H1 (cell line): Measurements from ENCODE around the gene LMBR1. TPM values are rescaled to one million over a fixed set of nuclear protein-coding genes. Genes with fewer than 3 reads are reported as not detected.
"Not testable (repeated sequence)": the region's sequence is repeated elsewhere in the genome, so short reads cannot be mapped to it uniquely, and the experiment has no call there.

Experiments
- CTCF ChIA-PET: fragments of 300-600 bp; sonication (Branson Sonifier 250); formaldehyde crosslinking; loops from one replicate; lab custom pipeline; 2021; ENCODE audit not compliant: partially characterized antibody; lab: Charles Lee
- POLR2A ChIA-PET: fragments of 300-600 bp; sonication (Branson Sonifier 250); formaldehyde crosslinking; loops from one replicate; lab custom pipeline; 2021; ENCODE audit warnings: inconsistent platforms; ENCODE audit not compliant: partially characterized antibody; lab: Charles Lee
- DNase-seq, 2 experiments: peaks; one replicate each; pipeline versions ENCODE4 v3.0.0 to v3.0.0-alpha.2; 2010 to 2022; ENCODE audit warnings: low spot score in 2 of 2, low read depth in 1 of 2, mixed read lengths in 1 of 2
- FAIRE-seq: peaks from 2 replicates; lab custom pipeline; 2011; peaks lifted over from hg19 to GRCh38; lab: Jason Lieb, UNC
- H2AFZ ChIP-seq: 2 replicates; pipeline ENCODE4 v1.8.1; 2012; ENCODE audit warnings: low read length, inconsistent platforms
- H2AK5ac ChIP-seq: 2 replicates; pipeline ENCODE4 v1.6.1; 2013; ENCODE audit warnings: low read depth, low read length
- H2BK120ac ChIP-seq: replicated peaks from 2 replicates; pipeline ENCODE3; 2013; ENCODE audit warnings: low read depth, low read length, inconsistent platforms
- H2BK12ac ChIP-seq: 2 replicates; pipeline ENCODE4 v1.6.1; 2013; ENCODE audit warnings: low read depth, low read length
- H2BK15ac ChIP-seq: 2 replicates; pipeline ENCODE4 v1.6.1; 2013; ENCODE audit warnings: low read length
- H2BK20ac ChIP-seq: 2 replicates; pipeline ENCODE4 v1.6.1; 2013; ENCODE audit warnings: low read length
- H2BK5ac ChIP-seq: 2 replicates; pipeline ENCODE4 v1.6.1; 2013; ENCODE audit warnings: low read depth, low read length
- H3K14ac ChIP-seq: 2 replicates; pipeline ENCODE4 v1.6.1; 2013; ENCODE audit warnings: inconsistent platforms; ENCODE audit not compliant: insufficient read length
- H3K18ac ChIP-seq: 2 replicates; pipeline ENCODE4 v1.6.1; 2013; ENCODE audit warnings: low read length; ENCODE audit errors: extremely low read depth
- H3K23ac ChIP-seq: 2 replicates; pipeline ENCODE4 v1.6.1; 2013; ENCODE audit warnings: inconsistent platforms; ENCODE audit not compliant: insufficient read length
- H3K23me2 ChIP-seq: 2 replicates; pipeline ENCODE4 v1.6.1; 2013; ENCODE audit warnings: low read depth, low read length
- H3K27ac ChIP-seq: 2 replicates; pipeline ENCODE4 v1.6.1; 2011; ENCODE audit warnings: low read depth, low read length, inconsistent platforms
- H3K27me3 ChIP-seq, 4 experiments: replicated peaks in 1 of 4; 1 replicate in 1 of 4; 2 replicates in 3 of 4; pipeline versions ENCODE4 v1.6.1 to v1.8.1; 2011 to 2013; ENCODE audit warnings: low read length in 3 of 4, mild to moderate bottlenecking in 3 of 4, inconsistent platforms in 2 of 4, mixed read lengths in 2 of 4, moderate library complexity in 1 of 4; ENCODE audit not compliant: control insufficient read depth in 3 of 4, insufficient read depth in 3 of 4; ENCODE audit errors: extremely low read depth in 1 of 4
- H3K36me3 ChIP-seq, 4 experiments: 2 replicates each; pipeline versions ENCODE4 v1.6.1 to v1.8.1; 2011 to 2013; ENCODE audit warnings: mild to moderate bottlenecking in 4 of 4, low read length in 3 of 4, moderate library complexity in 2 of 4, control low read depth in 1 of 4, inconsistent platforms in 1 of 4; ENCODE audit not compliant: insufficient read depth in 4 of 4, control insufficient read depth in 2 of 4
- H3K4ac ChIP-seq: replicated peaks from 2 replicates; pipeline ENCODE3; 2013; ENCODE audit warnings: low read length, low read depth, mixed read lengths, inconsistent platforms; ENCODE audit not compliant: insufficient read length
- H3K4me1 ChIP-seq, 4 experiments: replicated peaks in 1 of 4; 1 replicate in 1 of 4; 2 replicates in 3 of 4; pipeline versions ENCODE4 v1.6.1 to v1.8.1; 2011 to 2013; ENCODE audit warnings: low read length in 3 of 4, inconsistent platforms in 2 of 4, mixed read lengths in 1 of 4; ENCODE audit not compliant: insufficient read depth in 4 of 4, control insufficient read depth in 3 of 4
- H3K4me2 ChIP-seq, 2 experiments: 2 replicates each; pipeline versions ENCODE4 v1.6.1 to v1.8.1; 2011 to 2013; ENCODE audit warnings: low read depth in 2 of 2, low read length in 2 of 2, control low read depth in 1 of 2, inconsistent platforms in 1 of 2, mild to moderate bottlenecking in 1 of 2; ENCODE audit not compliant: insufficient read depth in 1 of 2
- H3K4me3 ChIP-seq, 4 experiments: fragments of 200-600, 300-600 bp in 1 of 4; sonication (generic), shearing (Covaris generic), sonication (Bioruptor Twin) in 1 of 4; 2 replicates each; pipeline versions ENCODE4 v1.5.1 to v1.8.1; 2011 to 2016; ENCODE audit warnings: low read length in 4 of 4, low read depth in 3 of 4, control low read depth in 2 of 4, inconsistent platforms in 2 of 4, mild to moderate bottlenecking in 2 of 4, mixed read lengths in 1 of 4, moderate library complexity in 1 of 4; ENCODE audit not compliant: insufficient read depth in 2 of 4; ENCODE audit errors: extremely low read depth in 1 of 4
- H3K56ac ChIP-seq: replicated peaks from 2 replicates; pipeline ENCODE3; 2013; ENCODE audit warnings: low read depth, mild to moderate bottlenecking, mixed read lengths, low read length, inconsistent platforms; ENCODE audit not compliant: insufficient read length
- H3K79me1 ChIP-seq: 2 replicates; pipeline ENCODE4 v1.6.1; 2013; ENCODE audit warnings: low read depth, low read length, control low read depth
- H3K79me2 ChIP-seq, 2 experiments: 2 replicates each; pipeline versions ENCODE4 v1.6.1 to v1.8.1; 2012 to 2013; ENCODE audit warnings: low read length in 2 of 2, mild to moderate bottlenecking in 2 of 2, inconsistent platforms in 1 of 2; ENCODE audit not compliant: insufficient read depth in 2 of 2, control insufficient read depth in 1 of 2
- H3K9ac ChIP-seq, 4 experiments: replicated peaks in 1 of 4; 1 replicate in 1 of 4; 2 replicates in 3 of 4; pipeline versions ENCODE4 v1.6.1 to v1.8.1; 2011 to 2013; ENCODE audit warnings: low read depth in 3 of 4, low read length in 3 of 4, control low read depth in 2 of 4, mild to moderate bottlenecking in 2 of 4, moderate library complexity in 2 of 4, inconsistent platforms in 1 of 4; ENCODE audit errors: extremely low read depth in 1 of 4
- H3K9me3 ChIP-seq, 2 experiments: 2 replicates each; pipeline versions ENCODE4 v1.6.1 to v1.8.1; 2012 to 2013; ENCODE audit warnings: mild to moderate bottlenecking in 2 of 2, moderate library complexity in 2 of 2, control low read depth in 1 of 2, inconsistent platforms in 1 of 2, low read depth in 1 of 2, low read length in 1 of 2, mixed read lengths in 1 of 2; ENCODE audit not compliant: insufficient read depth in 2 of 2
- H4K20me1 ChIP-seq, 2 experiments: replicated peaks in 1 of 2; 2 replicates each; pipeline versions ENCODE3 to v1.8.1; 2011 to 2013; ENCODE audit warnings: inconsistent platforms in 2 of 2, low read length in 2 of 2, mild to moderate bottlenecking in 1 of 2; ENCODE audit not compliant: insufficient read depth in 2 of 2, control insufficient read depth in 1 of 2
- H4K5ac ChIP-seq: 2 replicates; pipeline ENCODE4 v1.6.1; 2013; ENCODE audit warnings: low read length, low read depth, mixed read lengths, inconsistent platforms; ENCODE audit not compliant: insufficient read length
- H4K8ac ChIP-seq: 2 replicates; pipeline ENCODE4 v1.8.0; 2013; ENCODE audit warnings: mild to moderate bottlenecking, moderate library complexity, low read length, inconsistent platforms; ENCODE audit not compliant: insufficient read depth; ENCODE audit errors: extremely low read depth
- H4K91ac ChIP-seq: replicated peaks from 2 replicates; pipeline ENCODE3; 2013; ENCODE audit warnings: low read length, mixed read lengths, inconsistent platforms; ENCODE audit not compliant: insufficient read length
- BACH1 ChIP-seq: IDR thresholded peaks from 2 replicates; pipeline ENCODE4 v1.6.1; 2012; ENCODE audit warnings: low read length, improper control_type of control experiment
- CHD2 ChIP-seq: IDR thresholded peaks from 2 replicates; pipeline ENCODE4 v1.6.1; 2012; ENCODE audit warnings: low read length, improper control_type of control experiment
- HDAC6 ChIP-seq: IDR thresholded peaks from one replicate; pipeline ENCODE4 v1.7.1; 2012; ENCODE audit warnings: low read depth, mild to moderate bottlenecking, inconsistent platforms, low read length, moderate library complexity
- JUN ChIP-seq: IDR thresholded peaks from 2 replicates; pipeline ENCODE4 v1.6.1; 2011; ENCODE audit warnings: low read depth, mild to moderate bottlenecking, improper control_type of control experiment, low read length
- NRF1 ChIP-seq: IDR thresholded peaks from 2 replicates; pipeline ENCODE4 v1.6.1; 2011; ENCODE audit warnings: mild to moderate bottlenecking, low read depth, low read length, improper control_type of control experiment
- PHF8 ChIP-seq: fragments of 200-600 bp; sonication (generic); conservative IDR thresholded peaks from 2 replicates; pipeline ENCODE4 v1.7.1; 2012; ENCODE audit warnings: low read depth, mild to moderate bottlenecking, inconsistent platforms, low read length, moderate library complexity
- SIRT6 ChIP-seq: IDR thresholded peaks from one replicate; pipeline ENCODE4 v1.7.1; 2012; ENCODE audit warnings: low read length, inconsistent platforms
- SP1 ChIP-seq: IDR thresholded peaks from 2 replicates; pipeline ENCODE4 v1.6.1; 2011; ENCODE audit warnings: low read depth, low read length
- WGBS, 2 experiments: shearing (Covaris generic) in 1 of 2; methylation state at CpG; one replicate each; pipeline versions ENCODE4 v1.1.6 to v1.1.7; 2013 to 2015; ENCODE audit warnings: low lambda C conversion rate in 2 of 2, mixed read lengths in 2 of 2, inconsistent platforms in 1 of 2, low coverage in 1 of 2, missing lambda C conversion rate in 1 of 2; ENCODE audit not compliant: insufficient replicate concordance in 2 of 2, insufficient coverage in 1 of 2, insufficient read length in 1 of 2; ENCODE audit errors: extremely low coverage in 1 of 2, missing lambda C conversion rate in 1 of 2; 5-methylcytosine and 5-hydroxymethylcytosine counted together
- polyA plus RNA-seq, 7 experiments: library from polyadenylated mRNA; depleted of rRNA in 3 of 7; stranded (reverse) in 5 of 7; unstranded in 2 of 7; fragments of >200 nt in 5 of 7; fragments of 200-250 nt in 2 of 7; gene quantifications; 1 replicate in 5 of 7; 2 replicates in 1 of 7; 4 replicates in 1 of 7; pipeline versions ENCODE4 v1.2.1 to v1.2.3, GENCODE V29; 2011 to 2013; ENCODE audit warnings: missing spikeins in 2 of 7, mixed read lengths in 2 of 7
- total RNA-seq: library from RNA; stranded (reverse); fragmentation: NEBNext Ultra II Directional; extraction: Animal tissue kit (Norgen Biotek cat#: 25700); gene quantifications from 2 replicates; pipeline ENCODE4 v1.2.1, GENCODE V29; 2021

LMBR1 gene
- total and polyA plus RNA-seq, 2 of the 8 experiments (the other 6 are each of a cell fraction or from before 2014, with no cell fraction given) = 15.1 to 70.4 TPM

DNA sequence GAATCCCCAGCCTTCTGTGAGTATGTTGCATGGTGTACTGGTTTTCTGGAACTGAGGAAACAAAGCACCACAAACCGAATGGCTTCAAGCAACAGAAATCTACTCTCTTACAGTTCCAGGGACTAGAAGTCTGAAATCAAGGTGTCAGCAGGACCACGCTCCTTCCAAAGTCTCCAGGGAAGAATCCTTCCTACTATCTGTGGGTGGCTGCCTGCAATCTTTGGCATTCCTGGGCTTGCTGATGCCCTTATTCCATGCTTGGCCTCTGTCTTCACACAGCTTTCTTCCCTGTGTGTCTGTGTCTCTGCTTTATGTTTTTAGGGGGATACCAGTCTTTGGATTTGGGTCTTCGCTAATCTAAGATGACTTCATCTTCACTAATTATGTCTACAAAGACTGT lies 81.3 kb downstream of the LMBR1 start (continued):
- TF ChIP-seq PHF8 (no peak), NRF1 (no peak), SIRT6 (no peak), BACH1 (no peak), HDAC6 (no peak), JUN (no peak), SP1 (no peak), CHD2 (no peak)

DNA sequence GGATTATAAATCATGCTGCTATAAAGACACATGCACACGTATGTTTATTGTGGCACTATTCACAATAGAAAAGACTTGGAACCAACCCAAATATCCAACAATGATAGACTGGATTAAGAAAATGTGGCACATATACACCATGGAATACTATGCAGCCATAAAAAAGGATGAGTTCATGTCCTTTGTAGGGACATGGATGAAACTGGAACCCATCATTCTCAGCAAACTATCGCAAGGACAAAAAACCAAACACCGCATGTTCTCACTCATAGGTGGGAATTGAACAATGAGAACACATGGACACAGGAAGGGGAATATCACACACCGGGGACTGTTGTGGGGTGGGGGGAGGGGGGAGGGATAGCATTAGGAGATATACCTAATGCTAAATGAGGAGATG lies 89.3 kb downstream of the LMBR1 start:
- H4K8ac ChIP-seq, H2BK120ac ChIP-seq, H2BK12ac ChIP-seq, H3K14ac ChIP-seq, H2BK5ac ChIP-seq, H3K27me3 ChIP-seq, H3K4me1 ChIP-seq, H3K4ac ChIP-seq, H4K91ac ChIP-seq, H3K9me3 ChIP-seq, H4K5ac ChIP-seq, H3K79me1 ChIP-seq, H3K23me2 ChIP-seq, H3K23ac ChIP-seq, H3K18ac ChIP-seq, H3K4me3 ChIP-seq, DNase-seq, POLR2A ChIA-PET, H3K9ac ChIP-seq, H3K79me2 ChIP-seq, H3K36me3 ChIP-seq, H2BK15ac ChIP-seq, H3K56ac ChIP-seq, H3K4me2 ChIP-seq, H3K27ac ChIP-seq, H2BK20ac ChIP-seq, CTCF ChIA-PET, FAIRE-seq, H2AFZ ChIP-seq, H4K20me1 ChIP-seq, H2AK5ac ChIP-seq: not testable (repeated sequence)
- WGBS, 2 experiments = 95% methylated on average over 2 of the region's 4 CpGs; no CpG with 5 or more reads in 1 of the 2 experiments
